Tibial artery (tissue), 4 donors: Measurements from ENCODE around the gene PSEN2.

ENCODE experiments used
- DNase-seq, 2 donors: peaks; one replicate each; pipeline ENCODE4 v3.0.0-alpha.2; 2019
- H3K27ac ChIP-seq, 2 donors: fragments of 200-600 bp; sonication (generic) in 1 of 2; 1 replicate in 1 of 2; 2 replicates in 1 of 2; pipeline ENCODE4 v1.5.1; 2018 to 2019; ENCODE audit warnings: mild to moderate bottlenecking in 1 of 2
- H3K27me3 ChIP-seq, 2 donors: fragments of 200-600 bp; sonication (generic) in 1 of 2; one replicate each; pipeline versions ENCODE4 v1.5.1 to v1.6.0; 2016 to 2019
- H3K36me3 ChIP-seq, 3 donors: fragments of 200-600 bp; sonication (generic) in 2 of 3; one replicate each; pipeline ENCODE4 v1.5.1; 2016 to 2019; ENCODE audit warnings: mild to moderate bottlenecking in 2 of 3
- H3K4me1 ChIP-seq, 4 donors: fragments of 200-600 bp; sonication (generic) in 2 of 4; 1 replicate in 3 of 4; 2 replicates in 1 of 4; pipeline ENCODE4 v1.5.1; 2016 to 2019
- H3K4me3 ChIP-seq, 2 donors: fragments of 200-600 bp; sonication (generic) in 1 of 2; 1 replicate in 1 of 2; 2 replicates in 1 of 2; pipeline ENCODE4 v1.5.1; 2018 to 2019; ENCODE audit warnings: mild to moderate bottlenecking in 2 of 2
- H3K9me3 ChIP-seq, 3 donors: fragments of 200-600 bp; sonication (generic) in 1 of 3; one replicate each; pipeline ENCODE4 v1.5.1; 2016 to 2019
- CTCF ChIP-seq, 2 experiments: fragments of 200-600 bp in 1 of 2; fragments of 450-650 bp in 1 of 2; IDR thresholded peaks; one replicate each; pipeline ENCODE4 v1.5.1; 2017 to 2019; ENCODE audit warnings: antibody characterized with exemption in 2 of 2, mild to moderate bottlenecking in 1 of 2, moderate library complexity in 1 of 2
- intact Hi-C: fragments of 100-400 bp; cut with DNase I; formaldehyde crosslinking; loops from one replicate; pipeline ENCODE4 v1.15.0; 2023; ENCODE audit warnings: low total_unique reads

PSEN2 gene

GRCh38 chr1:226873771-226874578 is 3.6 kb downstream of the PSEN2 start:
- no peaks in the 10 kb centered on the region for H3K27me3 ChIP-seq
- TF ChIP-seq CTCF (IDR thresholded peaks at IDR 0.05), result no peak
- H3K36me3 ChIP-seq, result peaks cover 0 to 39% (median 9%) of the 10 kb centered on the region in 3 donors
- intact Hi-C loops, result loop anchor here (5.0 kb wide), 1 partner anchor 68 kb away; the partner anchor contains the start of gene COQ8A
- H3K4me3 ChIP-seq, result no peak overlapping the region
- no peaks in the 10 kb centered on the region for H3K9me3 ChIP-seq
- no peak overlapping the region for H3K27ac ChIP-seq
- H3K4me1 ChIP-seq, result peaks cover 0 to 16% (median 14%) of the 10 kb centered on the region in 4 donors
- peak in 1 of 2 donors; percentile 33 for DNase-seq

GRCh38 chr1:226874579-226875425 is 4.4 kb downstream of the PSEN2 start:
- intact Hi-C loops, result loop anchor here (5.0 kb wide), 1 partner anchor 67 kb away; the partner anchor contains the start of gene COQ8A
- Histone ChIP-seq H3K36me3 (peaks cover 0 to 48% (median 9%) of the 10 kb centered on the region in 3 donors), H3K4me1 (peaks cover 0 to 16% (median 14%) of the 10 kb centered on the region in 4 donors), H3K9me3 (no peaks in the 10 kb centered on the region), H3K27ac (no peak overlapping the region), H3K4me3 (no peak overlapping the region), H3K27me3 (no peaks in the 10 kb centered on the region)
- TF ChIP-seq CTCF (IDR thresholded peaks at IDR 0.05), result no peak
- peak in 1 of 2 donors; percentile 27 for DNase-seq

- Histone ChIP-seq H3K36me3 (peaks cover 6 to 57% (median 16%) of the 10 kb centered on the region in 3 donors), H3K4me3 (no peak overlapping the region), H3K27ac (no peak overlapping the region), H3K27me3 (no peaks in the 10 kb centered on the region), H3K9me3 (no peaks in the 10 kb centered on the region), H3K4me1 (peaks cover 0 to 14% (median 11%) of the 10 kb centered on the region in 4 donors)
- TF ChIP-seq CTCF (IDR thresholded peaks at IDR 0.05), result no peak
- peak in 1 of 2 donors; percentile 56 for DNase-seq
- intact Hi-C loops, result no loop called here
These were observed 5.4 kb downstream of the PSEN2 start for GRCh38 chr1:226875641-226876295.

GRCh38 chr1:226877669-226878068 is 7.3 kb downstream of the PSEN2 start:
- peaks cover 22 to 74% (median 28%) of the 10 kb centered on the region in 3 donors for H3K36me3 ChIP-seq
- intact Hi-C loops, result no loop called here
- H3K4me1 ChIP-seq, result peaks cover 0 to under 1% (median 0%) of the 10 kb centered on the region in 4 donors
- H3K27ac ChIP-seq, result no peak overlapping the region
- H3K9me3 ChIP-seq, result no peaks in the 10 kb centered on the region
- H3K27me3 ChIP-seq, result no peaks in the 10 kb centered on the region
- H3K4me3 ChIP-seq, result no peak overlapping the region
- DNase-seq, result no peak
- no peak for TF ChIP-seq CTCF (IDR thresholded peaks at IDR 0.05)
